B cell (primary cell): ENCODE data around the gene CUEDC2. TPM values are rescaled to one million over a fixed set of nuclear protein-coding genes. Genes with fewer than 3 reads are reported as not detected.

Experiments used
- ATAC-seq: fragments of 200-7000 bp; cut with Tn5 transposase; one replicate; pipeline ENCODE4 v1.10.0; 2021; ENCODE audit warnings: low read depth, mild to moderate bottlenecking, moderate number of reproducible peaks, moderate library complexity
- CTCF ChIA-PET: fragments of 350-600 bp; sonication (Branson Sonifier 250); formaldehyde crosslinking; loops from one replicate; lab custom pipeline; 2021; ENCODE audit warnings: antibody characterized with exemption, inconsistent platforms; lab: Charles Lee
- POLR2A ChIA-PET: fragments of 350-600 bp; sonication (Branson Sonifier 250); formaldehyde crosslinking; loops from one replicate; lab custom pipeline; 2021; ENCODE audit warnings: antibody characterized with exemption; lab: Charles Lee
- DNase-seq: peaks from one replicate; pipeline ENCODE4 v3.0.0; 2013
- H2AFZ ChIP-seq: 2 replicates; pipeline ENCODE4 v1.6.1; 2012; ENCODE audit warnings: mild to moderate bottlenecking, low read depth, low read length; ENCODE audit not compliant: insufficient read depth, poor library complexity, severe bottlenecking
- H3K27ac ChIP-seq, 2 donors: 1 replicate in 1 of 2; 2 replicates in 1 of 2; pipeline ENCODE4 v1.5.1; 2012 to 2013; ENCODE audit warnings: low read length in 2 of 2, mild to moderate bottlenecking in 2 of 2, moderate library complexity in 1 of 2
- H3K27me3 ChIP-seq, 4 experiments: fragments of 200-600 bp in 1 of 4; sonication (generic) in 1 of 4; replicated peaks in 1 of 4; 1 replicate in 2 of 4; 2 replicates in 2 of 4; pipeline versions ENCODE4 v1.6.1 to v1.7.0; 2013 to 2016; ENCODE audit warnings: low read length in 3 of 4, mild to moderate bottlenecking in 2 of 4, mixed read lengths in 1 of 4, moderate library complexity in 1 of 4; ENCODE audit not compliant: insufficient read depth in 4 of 4, control insufficient read depth in 3 of 4; ENCODE audit errors: control extremely low read depth in 1 of 4
- H3K36me3 ChIP-seq, 2 experiments: replicated peaks in 1 of 2; 1 replicate in 1 of 2; 2 replicates in 1 of 2; pipeline versions ENCODE4 v1.6.1 to v1.7.1; 2013; ENCODE audit warnings: low read length in 1 of 2; ENCODE audit not compliant: insufficient read depth in 2 of 2, control insufficient read depth in 1 of 2; ENCODE audit errors: control extremely low read depth in 1 of 2, extremely low read depth in 1 of 2
- H3K4me1 ChIP-seq, 2 donors: fragments of 200-600 bp in 1 of 2; sonication (generic) in 1 of 2; 1 replicate in 1 of 2; 2 replicates in 1 of 2; pipeline versions ENCODE4 v1.5.1 to v1.6.1; 2013 to 2017; ENCODE audit warnings: low read length in 2 of 2; ENCODE audit not compliant: control insufficient read depth in 2 of 2, insufficient read depth in 2 of 2
- H3K4me2 ChIP-seq: replicated peaks from 2 replicates; pipeline ENCODE3; 2012; ENCODE audit warnings: mild to moderate bottlenecking, low read depth, low read length; ENCODE audit not compliant: poor library complexity, severe bottlenecking
- H3K4me3 ChIP-seq, 5 experiments: fragments of 200-600 bp in 1 of 5; sonication (generic) in 1 of 5; 1 replicate in 3 of 5; 2 replicates in 2 of 5; pipeline versions ENCODE4 v1.5.1 to v1.7.0; 2011 to 2016; ENCODE audit warnings: low read length in 4 of 5, mild to moderate bottlenecking in 4 of 5, low read depth in 2 of 5, control low read depth in 1 of 5, moderate library complexity in 1 of 5; ENCODE audit not compliant: insufficient read depth in 1 of 5; ENCODE audit errors: control extremely low read depth in 1 of 5, extremely low read depth in 1 of 5
- H3K79me2 ChIP-seq: fragments of 200-600 bp; sonication (generic); one replicate; pipeline ENCODE4 v1.6.0; 2016; ENCODE audit warnings: low read length; ENCODE audit not compliant: control insufficient read depth, insufficient read depth
- H3K9ac ChIP-seq: fragments of 200-600 bp; sonication (generic); 2 replicates; pipeline ENCODE4 v1.6.1; 2017; ENCODE audit warnings: mild to moderate bottlenecking, low read length, moderate library complexity
- H3K9me3 ChIP-seq, 3 donors: one replicate each; pipeline versions ENCODE4 v1.6.1 to v1.7.1; 2013; ENCODE audit warnings: low read length in 2 of 3; ENCODE audit not compliant: control insufficient read depth in 2 of 3, insufficient read depth in 1 of 3; ENCODE audit errors: control extremely low read depth in 1 of 3
- H4K20me1 ChIP-seq: 2 replicates; pipeline ENCODE4 v1.6.0; 2012; ENCODE audit warnings: mild to moderate bottlenecking, low read length; ENCODE audit not compliant: insufficient read depth, control insufficient read depth, poor library complexity, severe bottlenecking
- H3K27ac Mint-ChIP-seq: one replicate; pipeline ENCODE4 v1.8.0; 2021; ENCODE audit warnings: mixed read lengths
- H3K27me3 Mint-ChIP-seq: one replicate; pipeline ENCODE4 v1.8.0; 2021; ENCODE audit warnings: mixed read lengths
- H3K4me1 Mint-ChIP-seq: one replicate; pipeline ENCODE4 v1.8.0; 2021; ENCODE audit warnings: mixed read lengths
- H3K4me3 Mint-ChIP-seq: one replicate; pipeline ENCODE4 v1.8.0; 2021; ENCODE audit warnings: mixed read lengths
- H3K9me3 Mint-ChIP-seq: one replicate; pipeline ENCODE4 v1.8.0; 2022; ENCODE audit warnings: mixed read lengths; ENCODE audit not compliant: insufficient read depth
- CTCF ChIP-seq: fragments of 200-600 bp; IDR thresholded peaks from one replicate; pipeline ENCODE4 v1.8.0; 2022; ENCODE audit warnings: antibody characterized with exemption, mild to moderate bottlenecking
- EZH2 ChIP-seq: IDR thresholded peaks from 2 replicates; pipeline ENCODE4 v1.6.1; 2012; ENCODE audit warnings: borderline replicate concordance, low read depth, mild to moderate bottlenecking, moderate library complexity, low read length; ENCODE audit not compliant: insufficient read depth, poor library complexity, severe bottlenecking
- WGBS: methylation state at CpG from one replicate; pipeline ENCODE4 v1.1.5; 2013; ENCODE audit warnings: missing lambda C conversion rate; ENCODE audit not compliant: insufficient coverage; 5-methylcytosine and 5-hydroxymethylcytosine counted together
- intact Hi-C: fragments of 100-400 bp; cut with micrococcal nuclease; formaldehyde crosslinking; loops from one replicate; pipeline ENCODE4 v1.10.0; 2022
- polyA plus RNA-seq: library from polyadenylated mRNA; depleted of rRNA; stranded (reverse); fragments of >200 nt; gene quantifications from 2 replicates; pipeline ENCODE4 v1.2.3, GENCODE V29; 2012
- total RNA-seq, 2 donors: library from RNA; stranded (reverse); fragments of 120-200 nt in 1 of 2; gene quantifications; 1 replicate in 1 of 2; 2 replicates in 1 of 2; pipeline versions ENCODE4 v1.2.3 to v1.2.4, GENCODE V29; 2013 to 2022

CUEDC2 gene
- total and polyA plus RNA-seq, 2 donors (not counting 1 experiment from before 2014, with no cell fraction given): 35.6 to 49.4 TPM

DNA sequence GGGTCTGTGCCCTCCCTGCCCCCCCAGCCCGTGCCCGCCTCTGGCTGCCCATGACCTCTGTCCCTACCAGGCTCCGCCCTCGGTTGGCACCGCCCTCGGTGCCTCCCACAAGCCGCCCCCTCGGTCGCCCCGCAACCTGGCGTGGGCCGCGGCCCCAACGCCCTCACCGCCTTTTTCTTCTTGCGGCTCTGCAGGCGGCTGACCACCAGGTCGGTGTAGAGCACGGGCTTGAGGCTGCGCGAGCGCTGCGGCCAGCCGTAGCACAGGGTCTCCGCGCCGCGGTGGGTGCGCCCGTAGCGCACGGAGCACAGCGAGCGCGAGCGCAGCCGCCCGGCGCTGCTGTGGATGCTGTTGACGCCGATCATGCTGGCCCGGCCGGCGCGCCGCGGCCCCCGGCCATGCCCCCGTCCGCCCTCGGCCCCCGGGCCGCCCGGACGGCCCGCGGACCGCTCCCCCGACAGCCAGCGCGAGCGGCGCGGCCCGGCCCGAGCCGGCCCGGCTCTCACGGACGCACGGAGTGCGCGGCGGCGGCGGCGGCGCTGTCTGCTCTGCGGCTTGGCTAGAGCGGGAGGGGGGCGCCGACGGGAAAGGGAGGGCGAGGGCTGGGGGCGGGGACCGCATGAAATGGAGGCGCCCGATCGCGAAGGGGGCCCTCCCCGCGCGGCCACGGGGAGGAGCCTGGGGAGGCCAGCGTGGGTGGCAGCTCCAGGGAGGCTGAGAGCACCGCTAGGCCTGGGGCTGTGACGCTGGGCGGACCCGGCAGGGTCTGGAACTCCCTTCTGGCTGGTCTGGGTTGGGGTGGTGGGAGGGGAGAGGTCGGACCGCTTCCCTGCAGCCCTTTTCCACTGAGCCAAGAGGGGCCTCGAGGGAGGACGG, 23.4 kb downstream of the CUEDC2 start:
- Histone ChIP-seq H3K4me1 (peaks cover 26 to 33% of the 10 kb centered on the region in 2 donors), H2AFZ (peak overlapping the region; percentile 56), H3K4me2 (peak overlapping the region; percentile 84), H3K79me2 (no peaks in the 10 kb centered on the region), H3K27ac (no peak overlapping the region), H4K20me1 (peaks cover 11% of the 10 kb centered on the region), H3K9ac (peak overlapping the region; percentile 47), H3K27me3 (peaks cover 0 to 64% (median 35%) of the 10 kb centered on the region in 4 experiments), H3K9me3 (peaks cover 0 to 20% (median 0%) of the 10 kb centered on the region in 3 donors), H3K36me3 (no peaks in the 10 kb centered on the region), H3K4me3 (peak overlapping the region in 3 of 5 experiments; percentile 8 to 40 (median 39))
- peak; percentile 64 for DNase-seq
- intact Hi-C loops: loop anchor here (1.0 kb wide), 1 partner anchor 10 kb away; no protein-coding TSS in a partner anchor
- TF ChIP-seq EZH2: no peak
- TF ChIP-seq CTCF: no peak
- POLR2A ChIA-PET: interaction anchor here (1.2 to 3.3 kb wide), 3 partner anchors 7 to 14 kb away, joined by 3 to 14 read pairs (median 5); partner anchors contain the start of genes FBXL15 and NFKB2
- Mint-ChIP-seq H3K9me3 (no peaks in the 10 kb centered on the region), H3K4me1 (peaks cover 31% of the 10 kb centered on the region), H3K27ac (no peak overlapping the region), H3K27me3 (peaks cover 46% of the 10 kb centered on the region), H3K4me3 (peak overlapping the region; percentile 83)
- CTCF ChIA-PET: interaction anchor here (0.9 to 5.0 kb wide), 4 partner anchors 8 to 70 kb away, joined by 3 to 35 read pairs (median 12); partner anchors contain the start of gene FBXL15
- ATAC-seq: peak; percentile 49
- WGBS: 1% methylated on average over 103 of the region's 103 CpGs
